GM18505 (cell line): Measurements from ENCODE around the gene PIK3R3.

ENCODE experiments used
- ATAC-seq: cut with Tn5 transposase; IDR thresholded peaks from one replicate; pipeline ENCODE4 v1.9.1; 2021; ENCODE audit not compliant: unreplicated experiment
- POLR2A ChIP-seq: IDR thresholded peaks from 4 replicates; pipeline ENCODE4 v1.6.1; 2011; ENCODE audit warnings: borderline replicate concordance; ENCODE audit not compliant: insufficient read depth, insufficient read length; ENCODE audit errors: extremely low read depth

Gene PIK3R3

DNA sequence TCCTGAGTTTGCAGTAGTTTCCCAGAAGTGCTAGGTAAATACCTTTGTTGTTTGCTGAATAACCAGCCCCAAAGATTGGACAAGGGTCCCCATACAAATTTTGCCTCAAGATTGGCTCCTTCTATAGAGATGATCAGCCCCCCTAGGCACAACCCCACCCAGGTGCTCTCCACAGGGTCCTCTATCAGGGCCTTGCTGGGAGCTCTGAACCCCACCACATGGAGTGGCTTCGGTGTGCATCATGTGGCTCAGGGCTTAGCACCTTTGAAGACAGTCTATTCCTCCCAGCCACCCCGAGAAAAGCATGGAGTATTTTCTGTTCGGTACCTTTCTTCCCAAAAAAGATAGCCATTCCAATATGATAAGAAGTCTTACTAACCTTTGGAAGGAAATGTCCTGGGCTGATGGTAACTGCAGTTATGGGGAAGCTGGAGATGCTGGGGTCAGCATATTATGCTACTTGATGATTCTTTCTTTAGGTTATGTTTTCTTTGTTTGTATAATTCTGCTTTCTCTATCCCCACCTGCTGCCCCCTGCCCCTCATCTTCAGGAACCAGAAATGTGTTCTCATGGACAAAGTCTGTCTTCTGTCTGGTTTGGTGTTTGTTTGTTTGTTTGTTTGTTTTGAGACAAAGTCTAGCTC is 37.5 kb upstream of the PIK3R3 start:
- no peak for TF ChIP-seq POLR2A
- ATAC-seq, result no peak

GRCh38 chr1:46168477-46168876 is 36.0 kb upstream of the PIK3R3 start:
- no peak for ATAC-seq

GRCh38 chr1:46166521-46167462 is 34.4 kb upstream of the PIK3R3 start:
- ATAC-seq, result no peak

More at GRCh38 chr1:46168477-46168876, 36.0 kb upstream of the PIK3R3 start:
- TF ChIP-seq POLR2A, result no peak

DNA sequence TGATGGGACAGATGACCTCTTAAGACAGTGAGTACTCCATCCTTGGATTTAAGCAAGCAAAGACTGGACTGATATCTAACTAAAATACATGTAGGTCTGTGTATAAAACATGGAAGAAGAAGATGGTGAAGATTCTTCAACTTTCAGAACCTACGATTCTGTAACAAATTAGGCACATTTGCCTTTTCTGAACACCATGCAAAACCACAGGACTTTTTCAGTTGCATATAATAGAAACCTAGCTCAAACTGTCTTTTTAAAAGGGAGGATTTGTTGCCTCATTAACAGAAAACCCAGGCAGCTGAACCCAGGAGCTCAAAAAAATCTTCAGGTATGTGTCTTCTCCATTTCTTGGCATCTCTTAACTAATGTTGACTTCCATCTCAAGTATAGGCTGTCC is 27.8 kb upstream of the PIK3R3 start:
- no peak for TF ChIP-seq POLR2A
- ATAC-seq, result no peak

More at GRCh38 chr1:46166521-46167462, 34.4 kb upstream of the PIK3R3 start:
- TF ChIP-seq POLR2A, result peak; percentile 27

GRCh38 chr1:46159516-46159915 is 27.1 kb upstream of the PIK3R3 start:
- ATAC-seq, result no peak
- no peak for TF ChIP-seq POLR2A

- ATAC-seq, result no peak
- no peak for TF ChIP-seq POLR2A
These were observed 26.2 kb upstream of the PIK3R3 start for GRCh38 chr1:46158312-46159281.

GRCh38 chr1:46157916-46158311 is 25.5 kb upstream of the PIK3R3 start:
- no peak for ATAC-seq

DNA sequence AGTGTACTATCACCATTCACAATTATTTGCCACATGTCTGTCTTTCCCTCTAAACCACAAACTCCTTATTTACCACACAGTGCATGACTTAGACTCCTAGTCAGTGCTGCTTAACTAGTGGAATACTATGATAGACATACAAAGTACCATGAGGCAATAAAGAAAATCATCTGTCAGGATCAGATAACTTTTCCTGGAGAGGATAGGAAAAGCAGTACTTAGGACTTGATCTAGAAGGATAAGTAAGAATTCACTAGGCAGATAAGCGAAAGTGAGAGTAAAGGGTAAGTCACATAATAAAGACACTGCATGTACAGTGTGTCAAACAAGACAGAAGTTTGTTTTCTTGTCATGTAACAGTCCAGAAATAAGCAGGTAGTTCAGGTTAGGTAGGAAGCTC is 21.3 kb upstream of the PIK3R3 start:
- TF ChIP-seq POLR2A, result no peak
- ATAC-seq, result no peak

More at GRCh38 chr1:46157916-46158311, 25.5 kb upstream of the PIK3R3 start:
- TF ChIP-seq POLR2A, result no peak

DNA sequence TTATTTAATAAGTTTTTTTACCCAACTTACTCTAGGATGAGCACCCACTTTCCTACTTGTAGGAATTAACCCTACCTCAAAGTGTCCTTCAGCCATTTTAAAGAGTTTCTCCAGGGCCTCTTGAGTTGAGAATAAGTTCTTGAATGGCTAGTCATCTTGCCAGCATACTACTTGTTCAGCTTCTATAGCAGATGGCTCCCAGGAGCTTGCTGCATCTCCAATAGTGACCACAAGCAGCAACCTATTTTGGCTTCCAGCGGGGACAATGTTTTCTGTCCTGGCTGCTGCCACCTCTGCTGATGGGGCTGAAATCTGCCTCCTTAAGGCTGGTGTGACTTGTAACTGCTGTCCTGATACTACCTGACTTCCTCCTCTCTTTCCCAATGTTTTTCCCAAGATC is 20.8 kb upstream of the PIK3R3 start:
- no peak for TF ChIP-seq POLR2A
- ATAC-seq, result no peak

GRCh38 chr1:46152016-46152415 is 19.6 kb upstream of the PIK3R3 start:
- ATAC-seq, result no peak
- no peak for TF ChIP-seq POLR2A

GRCh38 chr1:46150085-46150484 is 17.7 kb upstream of the PIK3R3 start:
- TF ChIP-seq POLR2A, result no peak
- ATAC-seq, result no peak

GRCh38 chr1:46148318-46148717 is 15.9 kb upstream of the PIK3R3 start:
- ATAC-seq, result no peak
- TF ChIP-seq POLR2A, result no peak

GRCh38 chr1:46137916-46138315 is 5.5 kb upstream of the PIK3R3 start:
- ATAC-seq, result no peak
- no peak for TF ChIP-seq POLR2A
